Measurements from ENCODE around the gene EXOC6.

The EXOC6 gene

DNA sequence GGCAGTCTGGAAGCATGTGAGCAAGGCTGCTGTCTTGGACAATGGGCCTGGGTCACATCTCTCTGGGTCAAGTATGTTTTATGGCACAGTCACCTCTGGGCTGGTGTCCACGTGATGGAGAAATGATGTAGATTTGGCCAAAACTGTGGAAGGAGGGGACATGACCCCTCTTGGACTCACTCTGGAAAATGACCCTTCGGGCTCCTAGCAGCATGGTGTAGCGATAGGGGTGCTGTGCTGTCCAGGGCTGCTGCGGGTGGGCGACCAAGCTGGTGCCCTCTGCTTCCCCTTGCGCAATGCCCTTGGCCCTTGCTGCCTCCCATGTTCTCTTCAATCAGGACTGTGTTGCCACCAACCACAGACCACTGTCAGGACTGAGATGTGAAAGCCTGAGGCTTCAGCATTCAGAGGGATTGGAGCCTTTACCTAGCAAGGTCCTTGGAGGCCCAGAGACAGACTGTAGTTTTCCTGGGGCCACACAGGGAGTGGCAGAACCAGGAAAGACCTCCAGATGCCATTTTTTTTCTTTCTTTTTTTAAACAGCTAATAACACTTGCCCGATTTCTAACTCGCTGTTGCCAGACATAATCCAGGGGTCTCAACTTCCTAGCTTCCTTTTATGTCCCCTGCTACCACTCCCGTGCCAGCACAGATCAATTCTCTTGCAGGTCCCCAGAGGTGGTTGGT, 231.5 kb downstream of the EXOC6 start:
- Histone ChIP-seq H3K9ac (ENCODE audit: insufficient read length) (no peak overlapping the region), H3K4me3 (no peak overlapping the region)
- DNase-seq (ENCODE audit: low read depth, low spot score), result no peak

GRCh38 chr10:93080350-93081046, 232.2 kb downstream of the EXOC6 start:
- DNase-seq (ENCODE audit: low read depth, low spot score), result no peak
- H3K9ac ChIP-seq (ENCODE audit: insufficient read length), result no peak overlapping the region
- H3K36me3 ChIP-seq (ENCODE audit: insufficient read depth, low read length), result no peaks in the 10 kb centered on the region
- no peaks in the 10 kb centered on the region for H3K9me3 ChIP-seq (ENCODE audit: low read depth, low read length)
- no peak overlapping the region for H3K27ac ChIP-seq
- TF ChIP-seq EZH2 (IDR thresholded peaks at IDR 0.05) (no peak), POLR2AphosphoS5 (IDR thresholded peaks at IDR 0.05; ENCODE audit: borderline replicate concordance, low read depth, low read length) (no peak), FOXP2 (optimal IDR thresholded peaks at IDR 0.05; ENCODE audit: control extremely low read depth, extremely low read length, insufficient read depth) (no peak)
- no peak overlapping the region for H3K4me3 ChIP-seq

More for the DNA sequence above, 231.5 kb downstream of the EXOC6 start:
- Histone ChIP-seq H3K36me3 (ENCODE audit: insufficient read depth, low read length) (no peaks in the 10 kb centered on the region), H3K27ac (no peak overlapping the region), H3K9me3 (ENCODE audit: low read depth, low read length) (no peaks in the 10 kb centered on the region)
- no peak for TF ChIP-seq FOXP2 (optimal IDR thresholded peaks at IDR 0.05; ENCODE audit: control extremely low read depth, extremely low read length, insufficient read depth)
- TF ChIP-seq EZH2 (IDR thresholded peaks at IDR 0.05), result no peak
- TF ChIP-seq POLR2AphosphoS5 (IDR thresholded peaks at IDR 0.05; ENCODE audit: borderline replicate concordance, low read depth, low read length), result no peak

- DNase-seq (ENCODE audit: low read depth, low spot score), result no peak
- H3K4me3 ChIP-seq, result no peak overlapping the region
- TF ChIP-seq POLR2AphosphoS5 (IDR thresholded peaks at IDR 0.05; ENCODE audit: borderline replicate concordance, low read depth, low read length) (no peak), FOXP2 (optimal IDR thresholded peaks at IDR 0.05; ENCODE audit: control extremely low read depth, extremely low read length, insufficient read depth) (no peak), EZH2 (IDR thresholded peaks at IDR 0.05) (no peak)
- no peaks in the 10 kb centered on the region for H3K36me3 ChIP-seq (ENCODE audit: insufficient read depth, low read length)
- no peaks in the 10 kb centered on the region for H3K9me3 ChIP-seq (ENCODE audit: low read depth, low read length)
- H3K27ac ChIP-seq, result no peak overlapping the region
- no peak overlapping the region for H3K9ac ChIP-seq (ENCODE audit: insufficient read length)
These were observed 233.0 kb downstream of the EXOC6 start for GRCh38 chr10:93081318-93081717.

GRCh38 chr10:93081834-93082233, 233.5 kb downstream of the EXOC6 start:
- no peak overlapping the region for H3K27ac ChIP-seq
- no peaks in the 10 kb centered on the region for H3K36me3 ChIP-seq (ENCODE audit: insufficient read depth, low read length)
- no peaks in the 10 kb centered on the region for H3K9me3 ChIP-seq (ENCODE audit: low read depth, low read length)
- TF ChIP-seq FOXP2 (optimal IDR thresholded peaks at IDR 0.05; ENCODE audit: control extremely low read depth, extremely low read length, insufficient read depth) (no peak), EZH2 (IDR thresholded peaks at IDR 0.05) (no peak), POLR2AphosphoS5 (IDR thresholded peaks at IDR 0.05; ENCODE audit: borderline replicate concordance, low read depth, low read length) (no peak)
- no peak overlapping the region for H3K4me3 ChIP-seq
- DNase-seq (ENCODE audit: low read depth, low spot score), result no peak
- no peak overlapping the region for H3K9ac ChIP-seq (ENCODE audit: insufficient read length)

- no peak overlapping the region for H3K9ac ChIP-seq (ENCODE audit: insufficient read length)
- H3K9me3 ChIP-seq (ENCODE audit: low read depth, low read length), result no peaks in the 10 kb centered on the region
- H3K36me3 ChIP-seq (ENCODE audit: insufficient read depth, low read length), result no peaks in the 10 kb centered on the region
- no peak overlapping the region for H3K4me3 ChIP-seq
- H3K27ac ChIP-seq, result no peak overlapping the region
- no peak for DNase-seq (ENCODE audit: low read depth, low spot score)
- TF ChIP-seq POLR2AphosphoS5 (IDR thresholded peaks at IDR 0.05; ENCODE audit: borderline replicate concordance, low read depth, low read length) (no peak), EZH2 (IDR thresholded peaks at IDR 0.05) (no peak), FOXP2 (optimal IDR thresholded peaks at IDR 0.05; ENCODE audit: control extremely low read depth, extremely low read length, insufficient read depth) (no peak)
These were observed 235.6 kb downstream of the EXOC6 start for GRCh38 chr10:93083743-93084539.

GRCh38 chr10:93085272-93085859, 237.0 kb downstream of the EXOC6 start:
- Histone ChIP-seq H3K36me3 (ENCODE audit: insufficient read depth, low read length) (no peaks in the 10 kb centered on the region), H3K9ac (ENCODE audit: insufficient read length) (no peak overlapping the region), H3K27ac (no peak overlapping the region), H3K4me3 (no peak overlapping the region), H3K9me3 (ENCODE audit: low read depth, low read length) (no peaks in the 10 kb centered on the region)
- no peak for TF ChIP-seq EZH2 (IDR thresholded peaks at IDR 0.05)
- no peak for TF ChIP-seq FOXP2 (optimal IDR thresholded peaks at IDR 0.05; ENCODE audit: control extremely low read depth, extremely low read length, insufficient read depth)
- TF ChIP-seq POLR2AphosphoS5 (IDR thresholded peaks at IDR 0.05; ENCODE audit: borderline replicate concordance, low read depth, low read length), result no peak
- no peak for DNase-seq (ENCODE audit: low read depth, low spot score)

DNA sequence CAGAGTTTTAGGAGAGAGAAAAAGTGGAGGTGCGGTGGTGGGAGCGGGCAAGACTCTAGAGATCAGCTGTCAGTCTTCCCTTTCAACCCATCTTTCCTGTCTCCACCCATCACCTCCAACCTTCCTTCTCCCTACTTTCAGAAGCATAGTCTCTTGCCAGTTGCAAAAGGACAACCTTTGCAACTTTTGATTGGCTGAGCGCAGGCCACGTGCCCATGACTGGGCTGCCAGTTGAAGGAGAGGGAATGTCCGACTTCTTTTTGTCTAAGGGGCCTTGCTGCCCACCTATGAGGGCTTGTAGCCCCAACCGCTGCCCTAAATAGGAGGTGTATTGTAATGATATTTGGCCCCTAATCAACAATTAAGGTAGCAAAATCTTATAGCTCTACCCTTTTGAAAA, 238.0 kb downstream of the EXOC6 start:
- H3K27ac ChIP-seq, result no peak overlapping the region
- H3K9ac ChIP-seq (ENCODE audit: insufficient read length), result no peak overlapping the region
- no peaks in the 10 kb centered on the region for H3K9me3 ChIP-seq (ENCODE audit: low read depth, low read length)
- TF ChIP-seq FOXP2 (optimal IDR thresholded peaks at IDR 0.05; ENCODE audit: control extremely low read depth, extremely low read length, insufficient read depth), result no peak
- no peak for TF ChIP-seq POLR2AphosphoS5 (IDR thresholded peaks at IDR 0.05; ENCODE audit: borderline replicate concordance, low read depth, low read length)
- no peak for TF ChIP-seq EZH2 (IDR thresholded peaks at IDR 0.05)
- H3K4me3 ChIP-seq, result no peak overlapping the region
- H3K36me3 ChIP-seq (ENCODE audit: insufficient read depth, low read length), result no peaks in the 10 kb centered on the region
- no peak for DNase-seq (ENCODE audit: low read depth, low spot score)

- Histone ChIP-seq H3K36me3 (ENCODE audit: insufficient read depth, low read length) (no peaks in the 10 kb centered on the region), H3K9me3 (ENCODE audit: low read depth, low read length) (no peaks in the 10 kb centered on the region), H3K9ac (ENCODE audit: insufficient read length) (no peak overlapping the region), H3K27ac (no peak overlapping the region), H3K4me3 (no peak overlapping the region)
- no peak for DNase-seq (ENCODE audit: low read depth, low spot score)
- TF ChIP-seq EZH2 (IDR thresholded peaks at IDR 0.05) (no peak), POLR2AphosphoS5 (IDR thresholded peaks at IDR 0.05; ENCODE audit: borderline replicate concordance, low read depth, low read length) (no peak), FOXP2 (optimal IDR thresholded peaks at IDR 0.05; ENCODE audit: control extremely low read depth, extremely low read length, insufficient read depth) (no peak)
These were observed 239.5 kb downstream of the EXOC6 start for GRCh38 chr10:93087846-93088245.

Data from SK-N-MC (cell line).